ENCODE measurements around the gene GPR107. TPM values are rescaled to one million over a fixed set of nuclear protein-coding genes. Genes with fewer than 3 reads are reported as not detected.

The GPR107 gene
- total and polyA plus RNA-seq, 3 donors from 2014 or later = 41.1 to 53.4 (median 49.1) TPM

- TF ChIP-seq POLR2A (IDR thresholded peaks at IDR 0.05) (no peak), CTCF (IDR thresholded peaks at IDR 0.05) (no peak)
- DNase-seq = no peak
- Histone ChIP-seq H3K4me3 (no peak overlapping the region), H3K27me3 (no peaks in the 10 kb centered on the region), H3K4me1 (peaks cover 18% of the 10 kb centered on the region), H3K36me3 (ENCODE audit: low read depth, missing control alignments) (no peaks in the 10 kb centered on the region), H3K27ac (no peak overlapping the region), H3K9me3 (no peaks in the 10 kb centered on the region)
- intact Hi-C loops (cut with DNase I; ENCODE audit: low total_unique reads) = no loop called here
- WGBS, 2 donors = 74 to 83% methylated on average over 11 of the region's 11 CpGs
Measured at GRCh38 chr9:130049431-130050210, 4.1 kb upstream of the GPR107 start.

- no peaks in the 10 kb centered on the region for H3K9me3 ChIP-seq
- H3K4me1 ChIP-seq = peaks cover 21% of the 10 kb centered on the region
- no peak for TF ChIP-seq POLR2A (IDR thresholded peaks at IDR 0.05)
- TF ChIP-seq CTCF (IDR thresholded peaks at IDR 0.05) = no peak
- H3K27ac ChIP-seq = no peak overlapping the region
- no peak overlapping the region for H3K4me3 ChIP-seq
- no peaks in the 10 kb centered on the region for H3K36me3 ChIP-seq (ENCODE audit: low read depth, missing control alignments)
- no peak for DNase-seq
- intact Hi-C loops (cut with DNase I; ENCODE audit: low total_unique reads) = no loop called here
- WGBS, 2 donors = 85 to 95% methylated on average over 3 of the region's 3 CpGs
- no peaks in the 10 kb centered on the region for H3K27me3 ChIP-seq
Measured at GRCh38 chr9:130050462-130050861, 3.2 kb upstream of the GPR107 start.

GRCh38 chr9:130051855-130052254, 1.9 kb upstream of the GPR107 start:
- Histone ChIP-seq H3K36me3 (ENCODE audit: low read depth, missing control alignments) (no peaks in the 10 kb centered on the region), H3K4me3 (no peak overlapping the region), H3K27me3 (no peaks in the 10 kb centered on the region), H3K27ac (peak overlapping the region in 1 of 2 donors; percentile 61), H3K9me3 (no peaks in the 10 kb centered on the region), H3K4me1 (peaks cover 21% of the 10 kb centered on the region)
- no peak for DNase-seq
- no peak for TF ChIP-seq POLR2A (IDR thresholded peaks at IDR 0.05)
- TF ChIP-seq CTCF (IDR thresholded peaks at IDR 0.05) = no peak
- intact Hi-C loops (cut with DNase I; ENCODE audit: low total_unique reads) = no loop called here

- H3K4me3 ChIP-seq = peak overlapping the region; percentile 94 to 99
- peaks cover 21% of the 10 kb centered on the region for H3K4me1 ChIP-seq
- H3K27me3 ChIP-seq = no peaks in the 10 kb centered on the region
- TF ChIP-seq CTCF (IDR thresholded peaks at IDR 0.05) (no peak), POLR2A (IDR thresholded peaks at IDR 0.05) (no peak)
- H3K27ac ChIP-seq = peak overlapping the region; percentile 70 to 84
- intact Hi-C loops (cut with DNase I; ENCODE audit: low total_unique reads) = no loop called here
- 4 to 11% methylated on average over 9 of the region's 9 CpGs for WGBS, 2 donors
- H3K36me3 ChIP-seq (ENCODE audit: low read depth, missing control alignments) = no peaks in the 10 kb centered on the region
- no peak for DNase-seq
- no peaks in the 10 kb centered on the region for H3K9me3 ChIP-seq
Measured at GRCh38 chr9:130053109-130053503, 600 bp upstream of the GPR107 start.

- H3K27ac ChIP-seq = peak overlapping the region; percentile 70 to 84
- 0 to 1% methylated on average over 12 to 14 of the region's 14 CpGs for WGBS, 2 donors
- H3K4me3 ChIP-seq = peak overlapping the region; percentile 94 to 99
- intact Hi-C loops (cut with DNase I; ENCODE audit: low total_unique reads) = no loop called here
- TF ChIP-seq CTCF (IDR thresholded peaks at IDR 0.05) = no peak
- TF ChIP-seq POLR2A (IDR thresholded peaks at IDR 0.05) = no peak
- no peaks in the 10 kb centered on the region for H3K9me3 ChIP-seq
- no peak for DNase-seq
- H3K4me1 ChIP-seq = peaks cover 21% of the 10 kb centered on the region
- no peaks in the 10 kb centered on the region for H3K27me3 ChIP-seq
- H3K36me3 ChIP-seq (ENCODE audit: low read depth, missing control alignments) = no peaks in the 10 kb centered on the region
Measured at GRCh38 chr9:130054325-130054786, 650 bp downstream of the GPR107 start.
